GM12878 (cell line): Measurements from ENCODE around the gene NOTCH4. TPM values are rescaled to one million over a fixed set of nuclear protein-coding genes. Genes with fewer than 3 reads are reported as not detected.
"Not testable (repeated sequence)": the region's sequence is repeated elsewhere in the genome, so short reads cannot be mapped to it uniquely, and the experiment has no call there.

Source experiments
- ATAC-seq: fragments of 200-7000 bp; cut with Tn5 transposase; 3 replicates; pipeline ENCODE4 v1.9.1; 2020; ENCODE audit warnings: mild to moderate bottlenecking, moderate library complexity
- BruUV-seq: library from RNA; stranded (reverse); fragments of 400-500 nt; replicated peaks from 2 replicates; lab custom pipeline; 2021; lab: Mats Ljungman, UMichigan
- CTCF ChIA-PET: fragments of 300-600 bp; sonication (Branson Sonifier 250); formaldehyde crosslinking; extraction: SDS; loops from one replicate; lab custom pipeline; 2021; ENCODE audit warnings: inconsistent platforms; lab: Yijun Ruan, JAX
- POLR2A ChIA-PET: fragments of 350-600 bp; formaldehyde crosslinking; extraction: SDS; loops from one replicate; lab custom pipeline; 2021; ENCODE audit warnings: inconsistent platforms; lab: Charles Lee
- RAD21 ChIA-PET: fragments of 300-600 bp; sonication (Branson Sonifier 250); formaldehyde crosslinking; loops from one replicate; lab custom pipeline; 2023; ENCODE audit warnings: antibody characterized with exemption; ENCODE audit not compliant: unreplicated experiment; lab: Charles Lee
- SMC1A ChIA-PET: fragments of 300-600 bp; sonication (Branson Sonifier 250); formaldehyde crosslinking; loops from one replicate; lab custom pipeline; 2023; ENCODE audit not compliant: unreplicated experiment, uncharacterized antibody; lab: Charles Lee
- DNase-seq: peaks from one replicate; pipeline ENCODE4 v3.0.0-alpha.2; 2011; ENCODE audit warnings: low read depth, low spot score
- FAIRE-seq: peaks from 3 replicates; lab custom pipeline; 2011; peaks lifted over from hg19 to GRCh38; lab: Jason Lieb, UNC
- H2AFZ ChIP-seq: 2 replicates; pipeline ENCODE4 v1.6.0; 2011; ENCODE audit warnings: low read depth, low read length, control low read depth; ENCODE audit not compliant: control insufficient read depth
- H3K27ac ChIP-seq: 2 replicates; pipeline ENCODE4 v1.5.1; 2011; ENCODE audit warnings: control low read depth; ENCODE audit not compliant: control insufficient read depth, insufficient read depth
- H3K27me3 ChIP-seq, 2 experiments: replicated peaks in 1 of 2; 2 replicates each; pipeline versions ENCODE4 v1.6.0 to v1.6.1; 2011; ENCODE audit warnings: low read length in 1 of 2; ENCODE audit not compliant: control insufficient read depth in 2 of 2, insufficient read depth in 2 of 2
- H3K36me3 ChIP-seq, 2 experiments: 2 replicates each; pipeline ENCODE4 v1.5.1; 2011; ENCODE audit warnings: low read length in 1 of 2; ENCODE audit not compliant: control insufficient read depth in 2 of 2, insufficient read depth in 2 of 2
- H3K4me1 ChIP-seq: 2 replicates; pipeline ENCODE4 v1.6.1; 2011; ENCODE audit warnings: mild to moderate bottlenecking, low read length, moderate library complexity, mixed read lengths; ENCODE audit not compliant: control insufficient read depth, insufficient read depth
- H3K4me2 ChIP-seq: 2 replicates; pipeline ENCODE4 v1.6.0; 2011; ENCODE audit warnings: control low read depth; ENCODE audit not compliant: control insufficient read depth, insufficient read depth
- H3K4me3 ChIP-seq: fragments of 200-600 bp; sonication (generic); 2 replicates; pipeline ENCODE4 v1.5.1; 2016
- H3K79me2 ChIP-seq: 2 replicates; pipeline ENCODE4 v1.6.0; 2011; ENCODE audit warnings: low read length; ENCODE audit not compliant: control insufficient read depth, insufficient read depth
- H3K9ac ChIP-seq: 2 replicates; pipeline ENCODE4 v1.8.0; 2011; ENCODE audit warnings: low read length, control low read depth, mixed read lengths; ENCODE audit not compliant: control insufficient read depth, insufficient read depth
- H3K9me3 ChIP-seq: replicated peaks from 3 replicates; pipeline ENCODE4 v1.5.1; 2011; ENCODE audit warnings: mild to moderate bottlenecking, low read length; ENCODE audit not compliant: control insufficient read depth, insufficient read depth
- H4K20me1 ChIP-seq: 2 replicates; pipeline ENCODE4 v1.6.0; 2011; ENCODE audit not compliant: control insufficient read depth, insufficient read depth
- BACH1 ChIP-seq: fragments of 450-650 bp; IDR thresholded peaks from 2 replicates; pipeline ENCODE4 v1.6.1; 2017; ENCODE audit warnings: mild to moderate bottlenecking, borderline replicate concordance
- PKNOX1 ChIP-seq: fragments of 450-650 bp; IDR thresholded peaks from 2 replicates; pipeline ENCODE4 v1.6.1; 2016; ENCODE audit warnings: mild to moderate bottlenecking
- POLR2AphosphoS5 ChIP-seq: IDR thresholded peaks from 2 replicates; pipeline ENCODE4 v1.6.1; 2011; ENCODE audit warnings: mild to moderate bottlenecking, low read length, inconsistent platforms
- SPI1 ChIP-seq: IDR thresholded peaks from 2 replicates; pipeline ENCODE4 v1.6.1; 2011; ENCODE audit warnings: low read depth, mild to moderate bottlenecking, low read length, moderate library complexity, borderline replicate concordance; ENCODE audit not compliant: insufficient read depth
- WGBS: methylation state at CpG from one replicate; pipeline ENCODE4 v1.1.6; 2016; ENCODE audit warnings: low lambda C conversion rate; ENCODE audit not compliant: insufficient replicate concordance, insufficient coverage; ENCODE audit errors: missing lambda C conversion rate; 5-methylcytosine and 5-hydroxymethylcytosine counted together
- in situ Hi-C: fragments of 300-500 bp; cut with MboI; formaldehyde crosslinking; loops from 9 replicates; pipeline ENCODE4 v1.14.3; 2018; ENCODE audit warnings: mixed read lengths
- intact Hi-C: fragments of 100-400 bp; cut with micrococcal nuclease; formaldehyde crosslinking; loops from one replicate; pipeline ENCODE4 v1.14.2; 2022; ENCODE audit not compliant: unreplicated experiment
- polyA plus RNA-seq, 11 experiments: library from polyadenylated mRNA; depleted of rRNA in 4 of 11; unstranded in 6 of 11; stranded (reverse) in 5 of 11; fragments of >200 nt; fragmentation: Nextera tagmentation in 4 of 11; fragmentation: Illumina TruSeq in 1 of 11; extraction: Ambion mirVana in 4 of 11; extraction: Trizol in 1 of 11; gene quantifications; 1 replicate in 1 of 11; 2 replicates in 10 of 11; pipeline versions ENCODE4 v1.2.1 to v1.2.3, GENCODE V29; 2011 to 2016; ENCODE audit warnings: inconsistent platforms in 2 of 11, missing spikeins in 2 of 11, low read depth in 1 of 11
- total RNA-seq, 4 experiments: library from RNA; depleted of rRNA in 3 of 4; stranded (reverse); fragments of >200 nt in 3 of 4; fragmentation: Illumina TruSeq in 1 of 4; extraction: Trizol in 1 of 4; gene quantifications; 2 replicates each; pipeline versions ENCODE4 v1.2.1 to v1.2.3, GENCODE V29; 2013 to 2021
- TF ChIP-seq, protein P1 (sequence below): fragments of 450-650 bp; IDR thresholded peaks from 2 replicates; pipeline ENCODE4 v1.6.1; 2017; ENCODE audit warnings: mild to moderate bottlenecking, moderate library complexity

Gene NOTCH4
- total and polyA plus RNA-seq, 10 of the 15 experiments (the other 5 are each of a cell fraction or from before 2014, with no cell fraction given), result 0.66 to 3.3 (median 1.4) TPM

DNA sequence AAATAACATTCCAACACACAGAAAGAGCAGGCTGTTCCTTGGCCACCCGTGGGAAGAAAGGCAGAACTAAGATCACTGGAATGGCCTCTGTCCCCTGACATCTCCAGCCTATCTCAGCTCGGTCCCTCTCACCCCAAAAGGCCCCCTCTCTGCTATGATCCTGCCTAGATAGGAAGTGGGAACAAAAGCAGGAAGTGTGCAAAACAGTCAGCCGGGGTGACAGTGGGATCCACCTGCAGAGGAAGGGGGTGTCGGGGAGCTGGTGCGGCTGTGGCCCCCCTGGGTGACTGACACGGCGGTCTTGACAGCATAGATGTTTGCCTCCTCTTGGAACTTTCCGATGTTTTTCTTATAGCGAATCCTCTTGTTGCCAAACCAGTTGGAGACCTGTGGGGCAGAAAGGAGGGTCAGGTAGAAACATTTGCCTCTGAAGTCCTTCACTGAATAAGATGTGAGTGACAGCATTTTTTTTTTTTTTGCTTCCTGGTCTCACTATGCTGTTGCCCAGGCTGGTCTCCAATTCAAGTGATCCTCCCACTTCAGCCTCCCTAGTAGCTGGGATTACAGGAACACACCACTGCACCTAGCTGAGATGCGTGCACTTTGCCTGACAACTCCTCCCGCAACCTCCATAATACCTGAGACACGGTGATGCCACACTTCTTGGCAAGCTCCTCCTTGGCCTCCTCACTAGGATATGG is 36.7 kb downstream of the NOTCH4 start:
- 0 out of 2 replicates have a peak overlapping the region, but pooled peaks have one; percentile 90 for H3K4me3 ChIP-seq
- H4K20me1 ChIP-seq, result no peaks in the 10 kb centered on the region
- no peaks in the 10 kb centered on the region for H3K27me3 ChIP-seq
- TF ChIP-seq POLR2AphosphoS5 (0 out of 2 replicates have a peak, but pooled peaks have one; percentile 21), BACH1 (0 out of 2 replicates have a peak, but pooled peaks have one; percentile 17), PKNOX1 (peak; percentile 68), SPI1 (peak; percentile 77)
- TF ChIP-seq, protein P1, sequence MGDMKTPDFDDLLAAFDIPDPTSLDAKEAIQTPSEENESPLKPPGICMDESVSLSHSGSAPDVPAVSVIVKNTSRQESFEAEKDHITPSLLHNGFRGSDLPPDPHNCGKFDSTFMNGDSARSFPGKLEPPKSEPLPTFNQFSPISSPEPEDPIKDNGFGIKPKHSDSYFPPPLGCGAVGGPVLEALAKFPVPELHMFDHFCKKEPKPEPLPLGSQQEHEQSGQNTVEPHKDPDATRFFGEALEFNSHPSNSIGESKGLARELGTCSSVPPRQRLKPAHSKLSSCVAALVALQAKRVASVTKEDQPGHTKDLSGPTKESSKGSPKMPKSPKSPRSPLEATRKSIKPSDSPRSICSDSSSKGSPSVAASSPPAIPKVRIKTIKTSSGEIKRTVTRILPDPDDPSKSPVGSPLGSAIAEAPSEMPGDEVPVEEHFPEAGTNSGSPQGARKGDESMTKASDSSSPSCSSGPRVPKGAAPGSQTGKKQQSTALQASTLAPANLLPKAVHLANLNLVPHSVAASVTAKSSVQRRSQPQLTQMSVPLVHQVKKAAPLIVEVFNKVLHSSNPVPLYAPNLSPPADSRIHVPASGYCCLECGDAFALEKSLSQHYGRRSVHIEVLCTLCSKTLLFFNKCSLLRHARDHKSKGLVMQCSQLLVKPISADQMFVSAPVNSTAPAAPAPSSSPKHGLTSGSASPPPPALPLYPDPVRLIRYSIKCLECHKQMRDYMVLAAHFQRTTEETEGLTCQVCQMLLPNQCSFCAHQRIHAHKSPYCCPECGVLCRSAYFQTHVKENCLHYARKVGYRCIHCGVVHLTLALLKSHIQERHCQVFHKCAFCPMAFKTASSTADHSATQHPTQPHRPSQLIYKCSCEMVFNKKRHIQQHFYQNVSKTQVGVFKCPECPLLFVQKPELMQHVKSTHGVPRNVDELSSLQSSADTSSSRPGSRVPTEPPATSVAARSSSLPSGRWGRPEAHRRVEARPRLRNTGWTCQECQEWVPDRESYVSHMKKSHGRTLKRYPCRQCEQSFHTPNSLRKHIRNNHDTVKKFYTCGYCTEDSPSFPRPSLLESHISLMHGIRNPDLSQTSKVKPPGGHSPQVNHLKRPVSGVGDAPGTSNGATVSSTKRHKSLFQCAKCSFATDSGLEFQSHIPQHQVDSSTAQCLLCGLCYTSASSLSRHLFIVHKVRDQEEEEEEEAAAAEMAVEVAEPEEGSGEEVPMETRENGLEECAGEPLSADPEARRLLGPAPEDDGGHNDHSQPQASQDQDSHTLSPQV, result no peak
- DNase-seq (no peak), ATAC-seq (no peak), FAIRE-seq (no peak)
- ChIA-PET SMC1A (interaction anchor here (1.0 kb wide), 1 partner anchor 9 kb away, joined by 3 read pairs; no protein-coding TSS in a partner anchor), RAD21 (no interaction called here), CTCF (interaction anchor here (1.2 kb wide), 1 partner anchor 8 kb away, joined by 3 read pairs; no protein-coding TSS in a partner anchor), POLR2A (interaction anchor here (7.0 kb wide), 1 partner anchor 9 kb away, joined by 123 read pairs; the partner anchor contains the start of genes AGPAT1 and RNF5)
- WGBS, result 71% methylated on average over 12 of the region's 12 CpGs
- H3K4me1 ChIP-seq, result peaks cover 23% of the 10 kb centered on the region
- H3K79me2 ChIP-seq, result peaks cover 46% of the 10 kb centered on the region
- intact Hi-C loops (no loop called here), in situ Hi-C loops (no loop called here)
- H3K36me3 ChIP-seq, result peaks cover 4 to 9% of the 10 kb centered on the region in 2 experiments; a peak in 3 of 4 replicates
- H2AFZ ChIP-seq, result no peak overlapping the region
- no TSS peak for BruUV-seq
- H3K9me3 ChIP-seq, result no peaks in the 10 kb centered on the region
- H3K27ac ChIP-seq, result peak overlapping the region; percentile 42
- no peak overlapping the region for H3K9ac ChIP-seq
- peak overlapping the region; percentile 66 for H3K4me2 ChIP-seq

DNA sequence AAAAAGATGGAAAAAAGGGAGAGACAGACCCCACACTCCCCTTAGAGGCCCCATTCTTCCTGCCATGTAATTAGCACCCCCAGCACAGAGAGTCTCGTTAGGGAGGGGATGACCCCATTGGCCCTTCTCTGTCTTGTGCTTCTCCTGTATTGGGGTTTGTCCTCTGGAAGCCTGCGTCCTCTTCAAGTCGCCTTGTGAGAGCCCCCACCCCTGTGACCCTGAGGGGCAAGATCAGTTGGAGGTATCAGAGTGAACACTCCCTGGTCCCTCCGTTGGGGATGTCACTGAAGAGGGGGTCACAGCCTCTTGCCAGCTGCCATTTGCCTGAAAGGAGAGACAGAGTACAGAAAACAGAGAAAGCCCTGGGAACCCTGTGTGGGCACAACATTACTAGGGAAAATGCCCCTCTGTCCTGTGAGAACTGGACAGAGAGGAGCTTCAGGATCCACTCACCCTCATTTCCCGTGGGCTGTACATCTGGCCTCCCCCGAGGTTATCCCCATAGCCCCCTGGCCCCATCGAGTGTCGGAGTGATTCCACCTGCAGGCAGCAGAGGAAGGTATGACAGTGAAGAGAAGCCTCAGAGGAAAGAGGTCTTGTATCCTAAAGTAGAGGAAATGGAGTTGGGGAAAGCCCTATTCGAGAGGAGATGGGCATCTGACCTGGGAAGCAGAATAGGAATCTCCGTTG is 37.6 kb downstream of the NOTCH4 start:
- DNase-seq, H3K4me3 ChIP-seq, H3K9ac ChIP-seq, H4K20me1 ChIP-seq, ATAC-seq, RAD21 ChIA-PET, SMC1A ChIA-PET, H2AFZ ChIP-seq, H3K36me3 ChIP-seq, intact Hi-C loops, H3K9me3 ChIP-seq, in situ Hi-C loops, H3K27me3 ChIP-seq, BruUV-seq: not testable (repeated sequence)
- peaks cover 23% of the 10 kb centered on the region for H3K4me1 ChIP-seq
- H3K79me2 ChIP-seq, result peaks cover 38% of the 10 kb centered on the region
- H3K27ac ChIP-seq, result peak overlapping the region; percentile 42
- FAIRE-seq, result peak; percentile 74
- WGBS, result 46% methylated on average over 10 of the region's 10 CpGs
- POLR2A ChIA-PET, result interaction anchor here (0.7 to 7.0 kb wide), 2 partner anchors 8 to 227 kb away, joined by 3 to 123 read pairs; partner anchors contain the start of genes AGPAT1, NELFE, RNF5 and SKIC2
- H3K4me2 ChIP-seq, result peak overlapping the region; percentile 30; the same call in 1 of the 2 replicates
- CTCF ChIA-PET, result interaction anchor here (0.7 to 1.1 kb wide), 2 partner anchors 10 to 948 kb away, joined by 3 read pairs; partner anchors contain the start of gene AGPAT1
